NCI-H2081 treated with DMSO at 0.1 percent for 48 hours (cell line): ENCODE measurements around the gene TTYH2.
"Not testable (repeated sequence)": the region's sequence is repeated elsewhere in the genome, so short reads cannot be mapped to it uniquely, and the experiment has no call there.

Source experiments
- DNase-seq: peaks from one replicate; lab custom pipeline; 2025; lab: John Stamatoyannopoulos, UW

The TTYH2 gene

GRCh38 chr17:74267579-74267978 lies 54.2 kb downstream of the TTYH2 start:
- DNase-seq = no peak

DNA sequence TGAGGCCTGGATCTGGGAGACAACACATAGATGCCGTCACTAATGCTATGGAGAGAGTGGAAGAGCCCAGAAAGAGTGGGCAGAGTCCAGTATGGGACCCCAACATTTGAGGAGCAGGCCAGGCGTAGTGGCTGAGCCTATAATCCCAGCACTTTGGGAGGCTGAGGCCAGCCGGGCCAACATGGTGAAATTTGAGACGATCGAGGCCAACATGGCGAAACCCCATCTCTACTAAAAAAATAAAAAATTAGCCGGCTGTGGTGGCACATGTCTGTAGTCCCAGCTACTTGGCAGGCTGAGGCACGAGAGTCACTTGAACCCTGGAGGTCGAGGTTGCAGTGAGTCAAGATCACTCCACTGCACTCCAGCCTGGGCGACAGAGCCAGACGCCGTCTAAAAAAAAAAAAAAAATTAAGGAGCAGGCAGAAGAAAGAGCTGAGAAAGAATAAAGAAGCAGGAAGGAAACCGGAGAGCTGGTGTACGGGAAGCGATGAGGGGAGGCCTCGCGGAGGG lies 54.7 kb downstream of the TTYH2 start:
- DNase-seq = no peak

DNA sequence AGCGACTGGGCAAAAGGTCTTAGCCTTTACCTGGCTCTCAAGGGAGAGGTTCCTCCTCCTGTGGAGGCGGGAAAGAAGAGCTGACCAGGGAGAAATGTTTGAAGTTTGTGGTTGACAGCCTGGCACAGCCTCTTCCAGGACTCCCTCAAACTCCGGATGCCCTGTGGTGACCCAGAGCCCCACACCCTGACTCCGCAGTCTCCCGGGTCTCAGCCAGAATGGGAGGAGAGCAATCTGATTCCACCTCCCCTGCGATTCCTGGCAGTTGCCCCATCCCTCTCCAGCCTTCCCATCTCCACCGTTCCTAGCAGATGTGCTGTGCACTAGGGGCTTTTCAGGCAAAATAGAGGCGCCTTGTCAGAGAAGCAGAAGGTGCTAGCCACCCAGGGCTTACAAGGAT lies 55.2 kb downstream of the TTYH2 start:
- no peak for DNase-seq

DNA sequence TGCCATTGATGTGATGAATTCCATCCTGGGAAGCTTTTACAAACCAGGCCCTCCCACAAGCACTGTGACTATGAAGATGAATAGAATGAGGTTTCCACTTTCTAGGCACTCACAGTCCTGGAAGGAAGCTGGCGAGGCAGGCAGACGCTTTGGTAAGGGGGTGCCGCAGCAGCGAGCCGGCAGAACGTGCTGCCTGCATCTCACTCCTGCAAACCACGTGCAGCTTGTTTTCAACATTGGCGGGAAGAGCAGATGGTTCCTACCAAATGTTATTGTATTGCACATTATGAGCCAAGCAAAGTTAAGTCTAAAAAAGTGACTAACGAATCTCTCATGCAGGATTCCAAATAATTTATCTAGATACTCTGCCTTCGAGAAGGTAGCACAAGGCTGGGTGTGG lies 57.0 kb downstream of the TTYH2 start:
- no peak for DNase-seq

GRCh38 chr17:74271281-74271680 lies 57.9 kb downstream of the TTYH2 start:
- DNase-seq = no peak

GRCh38 chr17:74271901-74272561 lies 58.7 kb downstream of the TTYH2 start:
- no peak for DNase-seq

DNA sequence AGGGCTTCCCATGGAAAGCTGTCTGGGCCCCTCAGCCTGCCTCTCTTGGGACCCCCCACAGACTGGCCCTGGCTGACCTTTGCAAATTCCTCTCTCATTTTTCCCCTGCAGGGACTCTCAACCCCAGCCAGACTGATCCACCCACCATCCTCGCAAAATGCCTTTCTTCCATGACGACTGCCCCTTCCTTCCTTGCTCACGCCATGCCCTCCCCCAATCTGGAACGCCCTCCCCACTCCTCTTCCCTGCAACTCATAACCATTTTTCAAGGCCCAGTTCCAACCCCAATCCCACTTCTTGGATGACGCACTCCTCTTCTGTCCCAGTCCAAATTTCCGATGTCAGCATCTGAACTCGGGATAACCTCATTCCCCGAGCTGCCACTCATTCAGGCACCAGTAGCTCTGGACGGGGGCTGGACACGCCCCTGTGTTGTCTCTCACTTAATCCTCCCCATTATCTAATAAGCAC lies 59.4 kb downstream of the TTYH2 start:
- DNase-seq = no peak

- DNase-seq = no peak
These were observed 60.8 kb downstream of the TTYH2 start, which contains the start of gene DNAI2 for GRCh38 chr17:74274060-74274708. DNAI2 (plus strand) TSS chr17:74274234; CDS start chr17:74281818, 7,584 bp downstream.

- no peak for DNase-seq
These were observed 61.5 kb downstream of the TTYH2 start for GRCh38 chr17:74274709-74275340.

- DNase-seq = no peak
These were observed 62.7 kb downstream of the TTYH2 start for GRCh38 chr17:74276051-74276476.

- no peak for DNase-seq
These were observed 63.2 kb downstream of the TTYH2 start for GRCh38 chr17:74276541-74277009.

DNA sequence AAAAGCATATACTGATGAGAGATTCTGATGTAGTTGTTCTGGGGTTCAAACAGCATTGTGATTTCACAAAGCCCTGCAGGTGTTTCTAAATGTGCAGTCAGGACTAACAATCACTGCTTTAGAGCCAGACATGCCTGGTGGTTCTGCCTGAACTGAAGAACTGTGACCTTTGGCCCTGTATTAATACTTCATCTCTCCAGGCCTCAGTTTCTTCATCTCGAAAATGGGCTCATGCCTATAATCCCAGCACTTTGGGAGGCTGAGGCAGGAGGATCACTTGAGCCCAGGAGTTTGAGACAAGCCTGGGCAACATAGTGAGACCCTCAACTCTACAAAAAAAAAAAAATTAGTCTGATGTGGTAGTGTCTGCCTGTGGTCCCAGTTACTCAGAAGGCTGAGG lies 64.6 kb downstream of the TTYH2 start:
- DNase-seq = no peak

DNA sequence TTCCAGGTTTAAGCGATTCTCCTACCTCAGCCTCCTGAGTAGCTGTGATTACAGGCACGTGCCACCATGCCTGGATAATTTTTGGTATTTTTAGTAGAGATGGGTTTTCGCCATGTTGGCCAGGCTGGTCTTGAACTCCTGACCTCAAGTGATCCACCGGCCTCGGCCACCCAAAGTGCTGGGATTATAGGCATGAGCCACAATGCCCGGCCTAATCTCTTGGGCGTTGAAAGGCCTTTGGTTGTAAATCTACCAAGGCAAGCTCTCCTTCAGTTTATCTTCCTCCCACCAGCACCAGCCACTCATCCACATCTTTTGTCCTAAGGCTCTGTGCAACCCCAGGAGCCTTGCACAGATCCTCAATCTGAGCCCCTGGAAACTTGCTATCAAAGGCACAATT lies 66.2 kb downstream of the TTYH2 start:
- DNase-seq = not testable (repeated sequence)

DNA sequence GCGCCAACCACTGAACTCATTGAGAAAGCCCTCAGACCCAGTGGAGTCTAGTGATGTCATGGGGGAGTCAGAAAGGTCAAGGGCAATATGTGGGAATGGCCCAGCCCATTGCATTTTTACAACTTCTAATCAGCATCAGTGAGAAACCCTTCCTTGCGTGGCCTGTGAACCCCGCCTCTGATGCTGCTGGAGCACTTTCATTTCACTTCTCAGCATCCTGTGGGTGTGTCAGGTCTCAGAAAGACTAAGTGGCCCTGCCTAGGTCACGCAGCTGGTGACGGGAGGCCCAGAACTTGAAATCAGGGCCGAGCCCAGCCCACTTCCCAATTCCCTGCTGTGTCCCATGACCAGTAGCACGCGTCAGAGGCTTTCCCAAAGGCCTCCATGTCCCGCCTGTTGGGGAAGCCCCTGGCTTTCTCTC lies 66.7 kb downstream of the TTYH2 start:
- DNase-seq = no peak

- no peak for DNase-seq
These were observed 68.4 kb downstream of the TTYH2 start for GRCh38 chr17:74281799-74282198.

GRCh38 chr17:74282274-74282586 lies 68.9 kb downstream of the TTYH2 start:
- not testable (repeated sequence) for DNase-seq

DNA sequence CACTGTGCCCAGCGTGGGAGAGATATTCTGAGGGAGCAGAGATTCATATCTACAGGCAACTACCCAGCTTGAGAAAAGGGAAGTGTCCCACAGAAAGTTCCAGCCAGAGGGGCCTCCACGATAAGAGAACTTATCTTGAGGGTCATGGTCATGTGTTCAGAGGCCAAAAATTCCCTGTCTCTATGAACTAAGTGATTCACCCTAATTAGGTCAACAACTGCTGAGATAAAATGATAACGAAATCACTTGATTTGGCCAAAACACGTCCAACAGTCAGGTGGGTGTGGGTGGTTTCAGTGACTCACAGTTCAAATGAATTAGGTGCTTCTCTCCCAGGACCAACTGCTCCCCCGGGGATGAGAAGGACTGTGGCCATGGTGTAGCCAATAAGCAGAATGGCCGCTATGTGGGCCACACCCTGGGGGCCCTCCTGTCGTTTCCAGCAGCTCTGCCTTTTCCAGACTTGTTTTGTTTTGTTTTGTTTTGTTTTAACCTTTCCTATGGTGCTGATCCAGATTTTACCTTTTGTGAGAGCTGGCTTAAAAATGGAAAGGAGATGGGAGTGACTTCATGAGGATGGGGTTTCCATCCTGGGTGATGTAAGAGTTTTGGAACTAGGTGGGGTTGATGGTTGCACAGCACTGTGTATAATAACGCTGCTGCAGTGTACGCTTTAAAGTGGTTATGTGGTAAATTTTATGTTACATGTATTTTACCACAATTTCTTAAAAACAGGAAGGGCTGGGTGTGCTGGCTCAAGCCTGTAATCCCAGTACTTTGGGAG lies 69.4 kb downstream of the TTYH2 start:
- no peak for DNase-seq

DNA sequence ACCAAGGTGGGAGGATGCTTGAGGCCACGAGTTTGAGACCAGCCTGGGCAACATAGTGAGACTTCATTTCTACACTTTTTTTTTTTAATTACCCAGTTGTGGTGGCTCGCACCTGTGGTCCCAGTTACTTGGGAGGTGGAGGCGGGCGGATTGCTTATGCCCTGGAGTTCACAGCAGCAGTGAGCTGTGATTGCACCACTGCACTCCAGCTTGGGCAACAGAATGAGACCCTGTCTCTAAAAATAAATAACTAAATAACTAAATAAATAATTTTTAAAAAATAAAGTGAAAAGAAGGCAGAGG lies 70.0 kb downstream of the TTYH2 start:
- no peak for DNase-seq

- no peak for DNase-seq
These were observed 73.7 kb downstream of the TTYH2 start for GRCh38 chr17:74287031-74287602.

- DNase-seq = no peak
These were observed 75.4 kb downstream of the TTYH2 start for GRCh38 chr17:74288785-74289184.

DNA sequence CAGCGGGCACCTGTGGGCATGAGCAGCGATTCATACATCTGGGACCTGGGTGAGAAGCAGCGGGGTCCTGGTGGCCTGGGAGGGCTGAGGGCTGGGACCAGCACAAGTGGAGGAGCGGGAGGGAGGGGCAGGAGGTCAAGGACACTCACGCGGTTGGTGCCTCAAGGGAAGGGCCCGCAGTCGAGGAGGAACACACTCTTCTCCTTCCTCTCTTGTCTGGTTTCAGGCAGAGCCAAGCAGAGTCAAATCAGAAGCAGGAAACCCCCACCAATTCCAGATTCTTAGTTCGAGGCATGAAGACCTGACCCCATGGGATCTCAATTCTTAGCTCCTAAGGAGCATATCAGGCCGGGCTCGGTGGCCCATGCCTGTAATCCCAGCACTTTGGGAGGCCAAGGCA lies 76.3 kb downstream of the TTYH2 start:
- no peak for DNase-seq

DNA sequence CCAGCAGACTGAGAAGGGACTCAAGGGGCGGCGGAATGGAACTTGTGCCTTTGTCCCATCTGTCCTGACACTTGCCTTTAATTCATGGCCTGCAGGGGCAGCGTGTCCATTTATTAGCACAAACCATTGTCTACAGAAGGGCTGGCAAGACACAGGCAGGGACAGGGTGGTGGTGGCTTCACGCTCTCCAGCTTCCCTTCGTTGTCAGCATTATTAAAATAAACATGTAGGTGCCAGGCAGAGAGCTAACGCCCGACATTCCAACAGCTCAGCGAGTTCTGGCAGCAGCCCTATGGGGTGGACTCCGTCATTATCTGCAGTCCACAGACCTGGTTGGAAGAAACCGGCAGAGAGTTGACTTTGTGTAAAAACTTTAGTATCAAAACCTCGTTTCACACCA lies 77.0 kb downstream of the TTYH2 start:
- DNase-seq = no peak
